AG10803 (cell line): ENCODE results near the gene ANKS1A.

ENCODE experiments used
- DNase-seq: peaks from one replicate; pipeline ENCODE4 v3.0.0; 2010; ENCODE audit warnings: low read depth
- H3K4me3 ChIP-seq: 2 replicates; pipeline ENCODE4 v1.5.1; 2011; ENCODE audit warnings: mild to moderate bottlenecking, low read length, control low read depth
- CTCF ChIP-seq: conservative IDR thresholded peaks from 2 replicates; pipeline ENCODE4 v1.5.1; 2011; ENCODE audit warnings: mild to moderate bottlenecking, low read length, control low read depth, inconsistent platforms

ANKS1A gene

GRCh38 chr6:35043381-35044130 lies 154.5 kb downstream of the ANKS1A start:
- no peak for TF ChIP-seq CTCF
- no peak for DNase-seq
- no peak overlapping the region for H3K4me3 ChIP-seq

GRCh38 chr6:35044145-35044745 lies 155.2 kb downstream of the ANKS1A start:
- H3K4me3 ChIP-seq: no peak overlapping the region
- no peak for TF ChIP-seq CTCF
- no peak for DNase-seq

GRCh38 chr6:35044761-35045421 lies 155.8 kb downstream of the ANKS1A start:
- peak; percentile 63 for DNase-seq
- no peak for TF ChIP-seq CTCF
- H3K4me3 ChIP-seq: no peak overlapping the region

- no peak overlapping the region for H3K4me3 ChIP-seq
- TF ChIP-seq CTCF: no peak
- no peak for DNase-seq
These were observed 157.0 kb downstream of the ANKS1A start for GRCh38 chr6:35046103-35046502.

- H3K4me3 ChIP-seq: no peak overlapping the region
- no peak for TF ChIP-seq CTCF
- no peak for DNase-seq
These were observed 157.8 kb downstream of the ANKS1A start for GRCh38 chr6:35046862-35047261.

- H3K4me3 ChIP-seq: no peak overlapping the region
- no peak for TF ChIP-seq CTCF
- DNase-seq: peak; percentile 79
These were observed 158.4 kb downstream of the ANKS1A start for GRCh38 chr6:35047265-35048011.
